Measurements from ENCODE around the gene BBS9. TPM values are rescaled to one million over a fixed set of nuclear protein-coding genes. Genes with fewer than 3 reads are reported as not detected.
A peak's percentile ranks its signal among the peaks of the same experiment; 100 is the strongest.
"Not testable (repeated sequence)": the region's sequence is repeated elsewhere in the genome, so short reads cannot be mapped to it uniquely, and the experiment has no call there.

The BBS9 gene
- total RNA-seq, 2 donors from 2014 or later = 10.8 to 13.5 TPM

DNA sequence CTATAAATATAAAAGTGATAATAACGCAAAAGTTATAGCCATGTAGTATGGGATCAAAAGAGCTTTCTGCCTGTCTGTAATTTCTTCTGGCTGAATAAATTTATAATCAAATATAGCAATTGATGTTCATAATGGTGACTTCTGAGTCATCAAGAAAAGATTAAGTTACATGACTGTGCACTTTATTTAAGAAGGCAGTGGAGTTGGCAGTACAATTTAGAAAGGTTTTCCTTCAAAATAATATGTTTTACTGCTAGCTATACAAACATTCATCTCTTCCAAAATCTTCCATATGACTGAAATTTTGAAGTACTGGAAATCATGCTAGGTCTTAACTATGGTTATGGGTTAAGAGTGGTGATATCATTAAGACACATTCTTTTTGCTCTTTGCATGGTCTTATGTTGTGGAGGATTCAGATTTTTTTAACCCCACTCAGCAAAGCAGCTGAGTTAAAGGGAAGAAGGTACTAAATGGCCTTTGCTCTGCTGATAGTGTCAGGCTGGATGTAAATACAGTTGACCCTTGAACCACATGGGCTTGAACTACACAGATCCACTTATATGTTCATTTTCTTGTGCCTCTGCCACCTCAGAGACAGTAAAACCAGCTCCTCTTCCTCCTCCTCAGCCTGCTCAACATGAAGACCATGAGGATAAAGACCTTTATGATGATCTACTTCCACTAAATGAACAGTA lies 323.6 kb downstream of the BBS9 start:
- H3K4me1 Mint-ChIP-seq (ENCODE audit: low read depth) = peaks cover 9% of the 10 kb centered on the region
- no peaks in the 10 kb centered on the region for H3K9me3 Mint-ChIP-seq
- ATAC-seq (replicated peaks in 1 of 2) (no peak), DNase-seq (no peak)
- no peaks in the 10 kb centered on the region for H3K36me3 Mint-ChIP-seq (ENCODE audit: insufficient read depth in 2 of 2)
- no peak overlapping the region for H3K4me3 Mint-ChIP-seq
- no peaks in the 10 kb centered on the region for H3K27me3 Mint-ChIP-seq (ENCODE audit: low read depth)
- no peak overlapping the region for H3K27ac Mint-ChIP-seq

DNA sequence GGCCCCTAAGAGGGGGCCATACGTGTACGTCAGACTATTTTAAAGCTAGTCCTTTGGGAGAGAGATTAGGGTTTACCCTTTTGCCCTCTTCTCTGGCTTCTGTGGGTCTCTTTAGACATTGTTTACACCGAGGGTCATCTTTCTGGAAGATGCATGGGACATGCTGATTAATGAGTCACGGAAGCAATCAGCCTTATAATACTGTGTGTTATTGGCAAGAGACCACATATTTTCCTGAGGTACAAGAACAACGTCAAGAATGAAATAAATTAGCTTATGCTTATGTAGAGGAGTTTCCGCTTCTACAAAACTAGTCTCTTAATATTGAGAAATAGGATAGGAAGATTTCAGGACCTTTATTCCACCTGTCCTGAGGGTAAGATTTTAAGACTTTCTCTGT lies 327.7 kb downstream of the BBS9 start:
- Mint-ChIP-seq H3K4me1 (ENCODE audit: low read depth) (no peaks in the 10 kb centered on the region), H3K4me3 (no peak overlapping the region), H3K36me3 (ENCODE audit: insufficient read depth in 2 of 2) (no peaks in the 10 kb centered on the region), H3K9me3 (no peaks in the 10 kb centered on the region), H3K27me3 (ENCODE audit: low read depth) (no peaks in the 10 kb centered on the region), H3K27ac (no peak overlapping the region)
- no peak for DNase-seq
- ATAC-seq (replicated peaks in 1 of 2) = no peak

GRCh38 chr7:33458581-33458980 lies 329.2 kb downstream of the BBS9 start:
- Mint-ChIP-seq H3K27ac (no peak overlapping the region), H3K27me3 (ENCODE audit: low read depth) (no peaks in the 10 kb centered on the region), H3K36me3 (ENCODE audit: insufficient read depth in 2 of 2) (no peaks in the 10 kb centered on the region), H3K9me3 (no peaks in the 10 kb centered on the region), H3K4me3 (no peak overlapping the region), H3K4me1 (ENCODE audit: low read depth) (no peaks in the 10 kb centered on the region)
- ATAC-seq (replicated peaks in 1 of 2) (no peak), DNase-seq (no peak)

DNA sequence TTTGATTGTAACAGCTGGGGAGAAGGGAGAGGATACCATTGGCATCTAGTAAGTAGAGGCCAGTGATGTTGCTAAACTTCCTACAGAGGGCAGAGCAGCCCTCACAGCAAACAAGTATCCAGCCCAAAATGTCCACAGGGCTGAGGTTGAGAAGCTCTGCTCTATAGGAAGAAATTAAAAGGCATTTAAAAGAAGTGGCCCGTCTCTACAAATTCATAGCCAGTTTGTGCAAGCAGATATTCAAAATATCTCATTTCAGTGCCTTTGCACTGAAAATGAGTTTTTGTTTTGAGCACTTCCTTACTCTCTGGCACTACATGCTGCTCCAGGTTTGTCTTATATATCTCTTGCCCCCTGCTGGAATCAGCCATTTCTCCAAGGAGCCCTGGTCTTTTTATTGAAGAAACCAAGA lies 330.0 kb downstream of the BBS9 start:
- H3K27me3 Mint-ChIP-seq (ENCODE audit: low read depth) = no peaks in the 10 kb centered on the region
- H3K9me3 Mint-ChIP-seq = no peaks in the 10 kb centered on the region
- no peaks in the 10 kb centered on the region for H3K36me3 Mint-ChIP-seq (ENCODE audit: insufficient read depth in 2 of 2)
- no peak overlapping the region for H3K27ac Mint-ChIP-seq
- no peak overlapping the region for H3K4me3 Mint-ChIP-seq
- no peak for DNase-seq
- no peaks in the 10 kb centered on the region for H3K4me1 Mint-ChIP-seq (ENCODE audit: low read depth)
- ATAC-seq (replicated peaks in 1 of 2) = no peak

DNA sequence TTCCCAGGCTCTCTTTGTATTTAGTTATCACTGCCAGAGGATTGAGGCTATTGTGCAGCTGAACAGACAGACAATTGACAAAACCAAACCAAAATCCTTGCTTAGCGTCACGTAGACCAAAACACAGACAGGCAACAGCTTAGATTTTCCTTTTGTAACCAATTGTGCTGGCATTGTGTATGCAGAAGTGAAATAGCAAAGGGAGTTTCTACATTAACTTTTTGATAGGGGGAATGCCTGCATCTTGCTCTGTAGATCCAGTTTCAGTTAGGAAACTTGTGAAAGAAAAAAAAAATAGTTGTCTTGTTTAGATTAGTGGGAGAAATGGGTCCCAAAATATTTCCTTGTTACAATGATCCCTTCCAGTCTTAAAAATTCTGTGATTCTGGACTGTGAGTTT lies 333.8 kb downstream of the BBS9 start:
- no peaks in the 10 kb centered on the region for H3K27me3 Mint-ChIP-seq (ENCODE audit: low read depth)
- peaks cover 0 to 1% of the 10 kb centered on the region in 2 donors for H3K9me3 Mint-ChIP-seq
- H3K36me3 Mint-ChIP-seq (ENCODE audit: insufficient read depth in 2 of 2) = no peaks in the 10 kb centered on the region
- H3K27ac Mint-ChIP-seq = no peak overlapping the region
- no peak overlapping the region for H3K4me3 Mint-ChIP-seq
- DNase-seq (no peak), ATAC-seq (replicated peaks in 1 of 2) (no peak)
- no peaks in the 10 kb centered on the region for H3K4me1 Mint-ChIP-seq (ENCODE audit: low read depth)

DNA sequence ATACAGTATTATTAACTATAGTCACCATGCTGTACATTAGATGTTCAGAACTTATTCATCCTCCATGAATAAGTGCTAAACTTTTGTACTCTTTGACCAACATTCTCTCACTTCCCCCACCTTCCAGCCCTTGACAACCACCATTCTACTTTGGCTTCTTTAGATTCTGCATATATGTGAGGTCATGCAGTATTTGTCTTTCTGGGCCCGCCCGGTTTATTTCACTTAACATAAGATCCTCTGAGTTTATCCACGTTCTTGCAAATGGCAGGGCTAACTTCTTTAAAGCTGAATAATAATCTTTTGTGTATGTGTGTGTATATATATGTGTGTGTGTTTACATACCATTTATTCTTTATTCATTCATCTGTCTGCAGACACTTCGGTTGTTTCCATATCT lies 336.8 kb downstream of the BBS9 start:
- Mint-ChIP-seq H3K4me1 (ENCODE audit: low read depth) (no peaks in the 10 kb centered on the region), H3K36me3 (ENCODE audit: insufficient read depth in 2 of 2) (no peaks in the 10 kb centered on the region), H3K27ac (no peak overlapping the region), H3K9me3 (peaks cover 2 to 3% of the 10 kb centered on the region in 2 donors), H3K27me3 (ENCODE audit: low read depth) (no peaks in the 10 kb centered on the region), H3K4me3 (no peak overlapping the region)
- no peak for ATAC-seq (replicated peaks in 1 of 2)
- no peak for DNase-seq

DNA sequence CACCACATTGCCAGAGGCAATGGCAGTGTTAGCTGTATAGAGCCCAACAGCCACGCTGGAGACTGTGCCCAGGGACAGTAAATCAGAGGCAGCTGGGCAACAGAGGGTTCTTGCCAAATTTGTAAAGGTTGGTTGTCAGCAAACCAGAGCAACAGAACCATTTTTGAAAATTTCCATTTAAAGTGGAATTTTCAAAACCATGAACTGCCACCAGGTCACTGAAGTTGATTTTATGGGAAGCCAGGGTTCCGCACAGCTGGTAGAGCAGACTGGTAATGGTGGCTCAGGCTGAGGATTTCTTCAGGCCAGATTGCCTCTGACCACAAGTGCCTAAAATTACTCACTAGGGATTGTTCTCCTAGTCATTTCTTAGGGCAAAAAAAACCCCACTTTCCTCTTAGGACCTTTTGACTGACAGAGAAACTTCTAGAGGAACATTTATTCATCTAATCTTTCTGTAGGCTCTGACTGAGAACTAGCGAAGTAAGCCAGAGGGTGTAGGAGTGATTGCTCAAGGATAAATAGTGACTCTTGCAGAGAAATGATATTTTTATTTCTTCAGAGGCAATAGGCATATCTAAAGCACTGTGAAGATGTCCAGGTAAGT lies 342.4 kb downstream of the BBS9 start:
- no peaks in the 10 kb centered on the region for H3K4me1 Mint-ChIP-seq (ENCODE audit: low read depth)
- ATAC-seq (replicated peaks in 1 of 2) = peak; percentile 31 to 65

GRCh38 chr7:33472348-33473025 lies 343.1 kb downstream of the BBS9 start:
- no peaks in the 10 kb centered on the region for H3K27me3 Mint-ChIP-seq (ENCODE audit: low read depth)
- peaks cover 2% of the 10 kb centered on the region in 2 donors for H3K9me3 Mint-ChIP-seq
- no peaks in the 10 kb centered on the region for H3K36me3 Mint-ChIP-seq (ENCODE audit: insufficient read depth in 2 of 2)
- DNase-seq = no peak
- no peak for ATAC-seq (replicated peaks in 1 of 2)
- no peaks in the 10 kb centered on the region for H3K4me1 Mint-ChIP-seq (ENCODE audit: low read depth)
- H3K4me3 Mint-ChIP-seq = no peak overlapping the region
- no peak overlapping the region for H3K27ac Mint-ChIP-seq

More for the DNA sequence above, 342.4 kb downstream of the BBS9 start:
- Mint-ChIP-seq H3K27me3 (ENCODE audit: low read depth) (no peaks in the 10 kb centered on the region), H3K36me3 (ENCODE audit: insufficient read depth in 2 of 2) (no peaks in the 10 kb centered on the region), H3K27ac (no peak overlapping the region), H3K4me3 (no peak overlapping the region), H3K9me3 (peaks cover 2% of the 10 kb centered on the region in 2 donors)
- no peak for DNase-seq

GRCh38 chr7:33477719-33478480 lies 348.5 kb downstream of the BBS9 start:
- Mint-ChIP-seq H3K27ac (no peak overlapping the region), H3K9me3 (peaks cover 2 to 3% of the 10 kb centered on the region in 2 donors), H3K4me1 (ENCODE audit: low read depth) (no peaks in the 10 kb centered on the region), H3K4me3 (no peak overlapping the region), H3K27me3 (ENCODE audit: low read depth) (no peaks in the 10 kb centered on the region), H3K36me3 (ENCODE audit: insufficient read depth in 2 of 2) (peaks cover 0 to 2% of the 10 kb centered on the region in 2 donors)
- no peak for DNase-seq
- ATAC-seq (replicated peaks in 1 of 2) = no peak

- not testable (repeated sequence) for H3K36me3 Mint-ChIP-seq (ENCODE audit: insufficient read depth in 2 of 2); H3K9me3 Mint-ChIP-seq
These were observed 355.1 kb downstream of the BBS9 start for GRCh38 chr7:33484476-33484875.

GRCh38 chr7:33485747-33486493 lies 356.6 kb downstream of the BBS9 start:
- DNase-seq (no peak), ATAC-seq (replicated peaks in 1 of 2) (no peak)
- Mint-ChIP-seq H3K4me1 (ENCODE audit: low read depth) (no peaks in the 10 kb centered on the region), H3K36me3 (ENCODE audit: insufficient read depth in 2 of 2) (no peaks in the 10 kb centered on the region), H3K9me3 (peaks cover 0 to 3% of the 10 kb centered on the region in 2 donors), H3K27me3 (ENCODE audit: low read depth) (no peaks in the 10 kb centered on the region), H3K27ac (no peak overlapping the region), H3K4me3 (no peak overlapping the region)

More at GRCh38 chr7:33484476-33484875, 355.1 kb downstream of the BBS9 start:
- not testable (repeated sequence) for H3K4me3 Mint-ChIP-seq; DNase-seq; H3K4me1 Mint-ChIP-seq (ENCODE audit: low read depth); ATAC-seq (replicated peaks in 1 of 2); H3K27me3 Mint-ChIP-seq (ENCODE audit: low read depth); H3K27ac Mint-ChIP-seq

GRCh38 chr7:33486633-33487032 lies 357.3 kb downstream of the BBS9 start:
- Mint-ChIP-seq H3K9me3 (peaks cover 0 to 3% of the 10 kb centered on the region in 2 donors), H3K27me3 (ENCODE audit: low read depth) (no peaks in the 10 kb centered on the region), H3K4me3 (no peak overlapping the region), H3K4me1 (ENCODE audit: low read depth) (no peaks in the 10 kb centered on the region), H3K27ac (no peak overlapping the region), H3K36me3 (ENCODE audit: insufficient read depth in 2 of 2) (no peaks in the 10 kb centered on the region)
- ATAC-seq (replicated peaks in 1 of 2) (no peak), DNase-seq (no peak)

Measured in activated T-cell treated with anti-CD3 and anti-CD28 coated beads, Interleukin-2, amount 50 U/mL, for 72 hours (primary cell).